ENCODE measurements around the gene BIRC2.
"Not testable (repeated sequence)": the region's sequence is repeated elsewhere in the genome, so short reads cannot be mapped to it uniquely, and the experiment has no call there.

Gene BIRC2

DNA sequence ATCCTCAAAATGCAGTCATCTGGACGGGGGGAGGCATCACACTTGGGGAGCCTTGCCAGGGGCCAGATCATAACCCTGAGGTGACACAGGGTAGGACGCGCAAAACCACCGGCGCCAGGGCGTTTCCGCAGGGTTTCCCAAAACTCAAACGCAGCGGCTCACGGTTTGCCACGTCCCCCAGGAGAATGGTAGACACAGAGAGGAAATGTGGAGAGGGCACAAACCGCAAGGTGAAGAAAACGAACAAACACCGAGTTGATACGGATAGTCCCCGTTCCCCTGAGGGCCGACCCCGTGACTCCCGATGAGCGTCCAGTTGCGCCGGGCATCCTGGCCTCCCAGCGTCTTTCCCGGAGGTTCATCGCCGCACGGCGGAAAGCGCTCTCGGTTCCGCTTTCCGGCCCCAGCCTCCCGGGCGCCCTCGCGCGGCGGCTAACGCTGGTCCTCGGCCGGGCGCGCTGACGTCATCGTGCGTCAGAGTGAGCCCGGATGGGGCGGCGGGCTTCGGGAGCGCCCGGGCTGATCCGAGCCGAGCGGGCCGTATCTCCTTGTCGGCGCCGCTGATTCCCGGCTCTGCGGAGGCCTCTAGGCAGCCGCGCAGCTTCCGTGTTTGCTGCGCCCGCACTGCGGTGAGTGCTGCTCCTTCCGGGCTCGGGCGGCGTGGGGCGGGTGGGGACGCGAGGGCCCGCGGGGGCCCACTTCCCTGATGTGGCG, at the start of gene BIRC2:
TSS of gene BIRC2 (plus strand) at position 467 of the 714 bp plus-strand sequence. CDS start 2,641 bp downstream, outside the sequence.
- DNase-seq (ENCODE audit: low read depth) = peak; percentile 97
- peak within 1 kb of the TSS; percentile 92 for H3K4me3 ChIP-seq (ENCODE audit: low read depth, low read length)
- TF ChIP-seq, protein P1, sequence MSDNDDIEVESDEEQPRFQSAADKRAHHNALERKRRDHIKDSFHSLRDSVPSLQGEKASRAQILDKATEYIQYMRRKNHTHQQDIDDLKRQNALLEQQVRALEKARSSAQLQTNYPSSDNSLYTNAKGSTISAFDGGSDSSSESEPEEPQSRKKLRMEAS (IDR thresholded peaks at IDR 0.05; ENCODE audit: low read depth, low read length) = no peak
- TF ChIP-seq, protein P2, sequence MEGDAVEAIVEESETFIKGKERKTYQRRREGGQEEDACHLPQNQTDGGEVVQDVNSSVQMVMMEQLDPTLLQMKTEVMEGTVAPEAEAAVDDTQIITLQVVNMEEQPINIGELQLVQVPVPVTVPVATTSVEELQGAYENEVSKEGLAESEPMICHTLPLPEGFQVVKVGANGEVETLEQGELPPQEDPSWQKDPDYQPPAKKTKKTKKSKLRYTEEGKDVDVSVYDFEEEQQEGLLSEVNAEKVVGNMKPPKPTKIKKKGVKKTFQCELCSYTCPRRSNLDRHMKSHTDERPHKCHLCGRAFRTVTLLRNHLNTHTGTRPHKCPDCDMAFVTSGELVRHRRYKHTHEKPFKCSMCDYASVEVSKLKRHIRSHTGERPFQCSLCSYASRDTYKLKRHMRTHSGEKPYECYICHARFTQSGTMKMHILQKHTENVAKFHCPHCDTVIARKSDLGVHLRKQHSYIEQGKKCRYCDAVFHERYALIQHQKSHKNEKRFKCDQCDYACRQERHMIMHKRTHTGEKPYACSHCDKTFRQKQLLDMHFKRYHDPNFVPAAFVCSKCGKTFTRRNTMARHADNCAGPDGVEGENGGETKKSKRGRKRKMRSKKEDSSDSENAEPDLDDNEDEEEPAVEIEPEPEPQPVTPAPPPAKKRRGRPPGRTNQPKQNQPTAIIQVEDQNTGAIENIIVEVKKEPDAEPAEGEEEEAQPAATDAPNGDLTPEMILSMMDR (IDR thresholded peaks at IDR 0.05; ENCODE audit: low read depth, low read length) = peak; percentile 58
- TF ChIP-seq POLR2A (IDR thresholded peaks at IDR 0.05; ENCODE audit: extremely low read depth, insufficient read length) = peak; percentile 83

DNA sequence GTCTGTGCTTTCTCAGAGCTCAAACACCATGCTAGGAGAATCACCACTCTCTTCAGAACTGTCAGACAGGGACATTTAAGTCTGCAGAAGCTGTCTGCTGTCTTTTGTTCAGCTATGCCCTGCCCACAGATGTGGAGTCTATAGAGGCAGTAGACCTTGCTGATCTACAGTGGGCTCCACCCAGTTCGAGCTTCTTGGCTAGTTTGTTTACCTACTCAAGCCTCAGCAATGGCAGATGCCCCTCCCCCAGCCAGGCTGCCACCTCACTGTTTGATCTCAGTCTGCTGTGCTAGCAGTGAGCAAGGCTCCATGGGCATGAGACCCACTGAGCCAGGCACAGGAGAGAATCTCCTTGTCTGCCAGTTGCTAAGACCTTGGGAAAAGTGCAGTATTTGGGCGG, 46.2 kb upstream of the BIRC2 start:
- DNase-seq (ENCODE audit: low read depth); H3K4me3 ChIP-seq (ENCODE audit: low read depth, low read length): not testable (repeated sequence)

DNA sequence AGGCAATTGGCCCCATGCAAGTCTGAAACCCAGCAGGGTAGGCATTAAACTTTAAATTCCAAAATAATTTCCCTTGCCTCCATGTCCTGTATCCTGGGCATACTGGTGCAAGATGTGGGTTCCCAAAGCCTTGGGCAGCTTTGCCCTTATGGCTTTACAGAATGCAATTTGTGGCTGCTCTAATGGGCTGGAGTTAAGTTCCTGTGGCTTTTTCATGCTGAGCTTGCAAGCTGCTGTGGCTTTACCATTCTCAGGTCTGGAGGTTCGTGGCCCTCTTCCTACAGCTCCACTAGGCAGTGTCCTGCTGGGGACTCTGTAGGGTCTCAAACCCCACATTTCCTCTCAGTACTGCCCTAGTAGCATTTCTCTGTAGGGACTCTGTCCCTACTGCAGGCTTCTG, 44.8 kb upstream of the BIRC2 start:
- H3K4me3 ChIP-seq (ENCODE audit: low read depth, low read length) = no peak overlapping the region
- no peak for DNase-seq (ENCODE audit: low read depth)
- TF ChIP-seq MYC (IDR thresholded peaks at IDR 0.05; ENCODE audit: low read depth, low read length) (no peak), POLR2A (IDR thresholded peaks at IDR 0.05; ENCODE audit: extremely low read depth, insufficient read length) (no peak)
- TF ChIP-seq, protein P2 (IDR thresholded peaks at IDR 0.05; ENCODE audit: low read depth, low read length) = no peak
- TF ChIP-seq, protein P1 (IDR thresholded peaks at IDR 0.05; ENCODE audit: low read depth, low read length) = no peak

DNA sequence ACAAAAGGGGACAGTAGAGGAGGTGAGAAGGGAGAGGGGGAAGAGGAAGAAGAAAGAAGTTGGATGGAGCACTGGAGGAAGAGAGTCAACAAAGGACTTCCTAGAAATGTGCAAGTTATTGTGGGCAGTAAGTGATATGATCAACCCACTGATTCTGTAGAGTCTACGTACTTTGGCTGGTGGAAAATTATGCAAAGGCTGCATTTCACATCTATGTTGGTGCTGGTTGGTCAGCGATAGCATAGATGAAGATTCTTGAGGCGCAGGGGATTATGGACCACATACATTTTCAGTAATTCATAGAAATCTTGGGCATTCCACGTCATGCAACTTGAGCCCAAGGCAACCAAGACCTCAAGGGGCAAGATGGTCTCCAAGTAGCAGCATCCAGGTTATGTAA, 42.3 kb upstream of the BIRC2 start:
- no peak overlapping the region for H3K4me3 ChIP-seq (ENCODE audit: low read depth, low read length)
- DNase-seq (ENCODE audit: low read depth) = no peak
- TF ChIP-seq, protein P1 (IDR thresholded peaks at IDR 0.05; ENCODE audit: low read depth, low read length) = no peak
- no peak for TF ChIP-seq MYC (IDR thresholded peaks at IDR 0.05; ENCODE audit: low read depth, low read length)
- TF ChIP-seq, protein P2 (IDR thresholded peaks at IDR 0.05; ENCODE audit: low read depth, low read length) = no peak
- no peak for TF ChIP-seq POLR2A (IDR thresholded peaks at IDR 0.05; ENCODE audit: extremely low read depth, insufficient read length)

DNA sequence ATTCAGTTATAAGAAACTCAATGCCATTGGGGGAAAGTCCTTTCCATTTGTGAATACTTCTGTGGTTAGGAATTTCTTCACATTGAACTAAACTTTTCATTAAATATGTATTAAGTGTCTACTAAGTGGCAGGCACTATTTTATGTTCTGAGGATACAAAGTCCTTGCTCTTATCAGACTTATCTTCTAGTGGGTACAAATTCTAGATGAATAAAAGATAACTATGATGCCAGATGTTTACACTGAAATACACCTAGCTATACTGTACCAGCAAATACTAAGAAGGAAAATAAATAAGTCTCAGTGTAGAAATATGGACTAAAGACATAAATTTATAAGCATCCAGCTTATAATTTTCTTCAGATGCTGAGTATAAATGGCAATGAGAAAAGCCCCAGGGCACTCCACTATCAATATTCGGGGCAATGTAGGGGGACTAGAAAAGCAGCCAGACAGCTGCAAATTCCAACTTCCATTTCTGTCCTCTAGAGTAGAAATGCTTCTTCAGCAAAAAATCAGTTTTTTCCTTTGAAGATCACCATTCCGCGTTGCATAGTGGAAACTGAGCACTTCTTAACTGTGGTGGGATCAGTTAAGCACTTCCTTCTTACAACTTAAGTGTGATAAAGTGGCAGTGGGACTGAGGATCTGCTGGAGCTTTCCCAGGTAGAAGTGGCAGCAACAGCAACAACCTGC, 41.5 kb upstream of the BIRC2 start:
- TF ChIP-seq POLR2A (IDR thresholded peaks at IDR 0.05; ENCODE audit: extremely low read depth, insufficient read length) (no peak), MYC (IDR thresholded peaks at IDR 0.05; ENCODE audit: low read depth, low read length) (no peak)
- TF ChIP-seq, protein P1 (IDR thresholded peaks at IDR 0.05; ENCODE audit: low read depth, low read length) = no peak
- TF ChIP-seq, protein P2 (IDR thresholded peaks at IDR 0.05; ENCODE audit: low read depth, low read length) = no peak
- no peak overlapping the region for H3K4me3 ChIP-seq (ENCODE audit: low read depth, low read length)
- DNase-seq (ENCODE audit: low read depth) = no peak

DNA sequence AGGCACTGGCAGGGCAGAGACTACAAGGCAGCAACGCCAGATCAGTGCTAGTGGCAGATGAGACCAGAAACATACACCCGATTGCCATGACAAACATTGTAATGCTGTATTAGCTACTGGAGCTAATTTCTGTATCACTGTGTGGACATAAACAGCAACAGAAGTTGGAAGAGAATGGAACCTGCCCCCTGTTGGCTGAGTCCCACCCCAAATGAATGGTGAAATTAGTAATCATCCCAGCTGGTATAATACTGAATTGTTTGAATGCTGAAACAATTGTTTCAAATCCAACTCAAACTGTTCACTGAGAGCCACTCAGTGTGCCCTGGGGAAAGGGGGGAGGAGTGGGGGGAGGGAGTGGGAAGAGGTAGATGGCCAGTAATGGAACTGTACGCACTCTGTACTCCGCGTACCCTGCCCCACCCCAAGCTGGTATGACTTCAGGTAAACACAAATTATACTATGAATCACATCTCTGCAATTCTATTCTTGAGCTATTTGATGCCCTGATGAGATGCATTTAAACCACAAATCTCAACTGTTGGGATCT, 40.9 kb upstream of the BIRC2 start:
- no peak overlapping the region for H3K4me3 ChIP-seq (ENCODE audit: low read depth, low read length)
- TF ChIP-seq, protein P2 (IDR thresholded peaks at IDR 0.05; ENCODE audit: low read depth, low read length) = peak; percentile 7
- no peak for TF ChIP-seq POLR2A (IDR thresholded peaks at IDR 0.05; ENCODE audit: extremely low read depth, insufficient read length)
- DNase-seq (ENCODE audit: low read depth) = no peak

All from NB4 (cell line).